SU-DHL-6 (cell line): ENCODE results near the gene MAGEB17.
"Not testable (repeated sequence)": the region's sequence is repeated elsewhere in the genome, so short reads cannot be mapped to it uniquely, and the experiment has no call there.

Experiments
- CTCF ChIP-seq: fragments of 200-600 bp; sonication (generic); IDR thresholded peaks from one replicate; pipeline ENCODE4 v1.5.1; 2017; ENCODE audit warnings: antibody characterized with exemption, mild to moderate bottlenecking, low read length, moderate library complexity; ENCODE audit not compliant: insufficient read depth, poor library complexity, severe bottlenecking
- EZH2phosphoT487 ChIP-seq: fragments of 200-600 bp; sonication (generic), shearing (Covaris generic); conservative IDR thresholded peaks from 2 replicates; pipeline ENCODE4 v1.6.1; 2018; ENCODE audit warnings: mild to moderate bottlenecking, antibody characterized with exemption, low read length, moderate library complexity, mixed read lengths

GRCh38 chrX:16145093-16145492 is 22.2 kb upstream of the MAGEB17 start:
- TF ChIP-seq CTCF, EZH2phosphoT487: not testable (repeated sequence)
